Thoracic aorta (tissue), 2 donors: Measurements from ENCODE around the gene NPAS4. TPM values are rescaled to one million over a fixed set of nuclear protein-coding genes. Genes with fewer than 3 reads are reported as not detected.
A peak's percentile ranks its signal among the peaks of the same experiment; 100 is the strongest.

ENCODE experiments used
- ATAC-seq: fragments of 150-250 bp; one replicate; pipeline ENCODE4 v1.8.0; 2017; ENCODE audit warnings: low read depth; ENCODE audit not compliant: insufficient number of reproducible peaks, low FRiP score
- DNase-seq: peaks from one replicate; pipeline ENCODE4 v3.0.0-alpha.2; 2020; ENCODE audit warnings: low spot score
- H3K27ac ChIP-seq, 2 donors: fragments of 200-600 bp; sonication (generic); 1 replicate in 1 of 2; 2 replicates in 1 of 2; pipeline ENCODE4 v1.5.1; 2016; ENCODE audit warnings: mild to moderate bottlenecking in 2 of 2, moderate library complexity in 2 of 2
- H3K27me3 ChIP-seq: fragments of 200-600 bp; sonication (generic); replicated peaks from 2 replicates; pipeline ENCODE4 v1.6.0; 2016; ENCODE audit warnings: mild to moderate bottlenecking; ENCODE audit not compliant: insufficient read depth
- H3K36me3 ChIP-seq: fragments of 200-600 bp; sonication (generic); one replicate; pipeline ENCODE4 v1.5.1; 2016
- H3K4me1 ChIP-seq, 2 donors: fragments of 200-600 bp; sonication (generic); 1 replicate in 1 of 2; 2 replicates in 1 of 2; pipeline versions ENCODE4 v1.5.1 to v1.6.0; 2016; ENCODE audit warnings: low read depth in 2 of 2, mild to moderate bottlenecking in 1 of 2; ENCODE audit not compliant: control insufficient read depth in 1 of 2
- H3K4me3 ChIP-seq: fragments of 200-600 bp; sonication (generic); 2 replicates; pipeline ENCODE4 v1.5.1; 2016; ENCODE audit warnings: mild to moderate bottlenecking
- H3K9me3 ChIP-seq: fragments of 200-600 bp; sonication (generic); 2 replicates; pipeline ENCODE4 v1.5.1; 2016
- CTCF ChIP-seq: fragments of 200-600 bp; sonication (generic); IDR thresholded peaks from one replicate; pipeline ENCODE4 v1.5.1; 2019; ENCODE audit warnings: antibody characterized with exemption
- total RNA-seq, 2 donors: library from RNA; depleted of rRNA; stranded (reverse); fragments of >200 nt; gene quantifications; one replicate each; pipeline versions ENCODE4 v1.1.0 to v1.2.3, GENCODE V29; 2016

NPAS4 gene
- total RNA-seq, 2 donors from 2014 or later = 4.2 to 6.6 TPM

- H3K27me3 ChIP-seq = no peaks in the 10 kb centered on the region
- peaks cover 0 to 26% of the 10 kb centered on the region in 2 donors for H3K4me1 ChIP-seq
- H3K9me3 ChIP-seq = no peaks in the 10 kb centered on the region
- H3K27ac ChIP-seq = no peak overlapping the region
- peak; percentile 62 for ATAC-seq
- H3K4me3 ChIP-seq = peak overlapping the region; percentile 95
- TF ChIP-seq CTCF = peak; percentile 62
- DNase-seq = no peak
- peaks cover 13% of the 10 kb centered on the region for H3K36me3 ChIP-seq
Measured at GRCh38 chr11:66467034-66467659, 46.3 kb downstream of the NPAS4 start.

- DNase-seq = no peak
- TF ChIP-seq CTCF = no peak
- ATAC-seq = no peak
Measured at GRCh38 chr11:66467756-66468155, 46.9 kb downstream of the NPAS4 start.

GRCh38 chr11:66468691-66469090 is 47.9 kb downstream of the NPAS4 start:
- Histone ChIP-seq H3K36me3 (peaks cover 29% of the 10 kb centered on the region), H3K9me3 (no peaks in the 10 kb centered on the region), H3K27me3 (no peaks in the 10 kb centered on the region), H3K27ac (no peak overlapping the region), H3K4me1 (peaks cover 0 to 26% of the 10 kb centered on the region in 2 donors), H3K4me3 (no peak overlapping the region)
- DNase-seq (no peak), ATAC-seq (no peak)
- no peak for TF ChIP-seq CTCF

More at GRCh38 chr11:66467756-66468155, 46.9 kb downstream of the NPAS4 start:
- no peak overlapping the region for H3K27ac ChIP-seq
- H3K36me3 ChIP-seq = peaks cover 19% of the 10 kb centered on the region
- no peaks in the 10 kb centered on the region for H3K27me3 ChIP-seq
- H3K4me3 ChIP-seq = peak overlapping the region; percentile 95
- peaks cover 0 to 26% of the 10 kb centered on the region in 2 donors for H3K4me1 ChIP-seq
- H3K9me3 ChIP-seq = no peaks in the 10 kb centered on the region

GRCh38 chr11:66469441-66469840 is 48.6 kb downstream of the NPAS4 start:
- Histone ChIP-seq H3K4me1 (peaks cover 0 to 26% of the 10 kb centered on the region in 2 donors), H3K27ac (no peak overlapping the region), H3K27me3 (no peaks in the 10 kb centered on the region), H3K9me3 (no peaks in the 10 kb centered on the region), H3K4me3 (no peak overlapping the region), H3K36me3 (peaks cover 35% of the 10 kb centered on the region)
- ATAC-seq (no peak), DNase-seq (no peak)
- no peak for TF ChIP-seq CTCF

- Histone ChIP-seq H3K4me3 (no peak overlapping the region), H3K27me3 (no peaks in the 10 kb centered on the region), H3K9me3 (no peaks in the 10 kb centered on the region), H3K36me3 (peaks cover 35% of the 10 kb centered on the region), H3K4me1 (peaks cover 0 to 26% of the 10 kb centered on the region in 2 donors), H3K27ac (no peak overlapping the region)
- DNase-seq (no peak), ATAC-seq (no peak)
- TF ChIP-seq CTCF = no peak
Measured at GRCh38 chr11:66470015-66470414, 49.2 kb downstream of the NPAS4 start.
